ENCODE data around the gene SCYL1. TPM values are rescaled to one million over a fixed set of nuclear protein-coding genes. Genes with fewer than 3 reads are reported as not detected.

Gene SCYL1
- total RNA-seq, 4 donors from 2014 or later: 40.6 to 63.3 (median 52.6) TPM

- Histone ChIP-seq H3K4me1 (peaks cover 20 to 40% (median 26%) of the 10 kb centered on the region in 3 donors), H3K36me3 (peaks cover 0 to 38% (median 0%) of the 10 kb centered on the region in 3 donors), H3K9me3 (no peaks in the 10 kb centered on the region), H3K4me3 (peak overlapping the region; percentile 37 to 62 (median 47)), H3K27ac (peak overlapping the region; percentile 61 to 83 (median 70)), H3K27me3 (no peaks in the 10 kb centered on the region)
- WGBS, 2 donors: 1 to 20% methylated on average over 1 to 8 of the region's 64 CpGs
- peak; percentile 73 for DNase-seq
- TF ChIP-seq CTCF (IDR thresholded peaks at IDR 0.05): peak in 2 of 6 experiments; percentile 19 to 21
- TF ChIP-seq POLR2A (IDR thresholded peaks at IDR 0.05): peak in 1 of 4 donors; percentile 2
- intact Hi-C loops (cut with DNase I): loop anchor here (10.0 kb wide), 1 partner anchor 68 kb away; the partner anchor contains the start of genes MAP3K11 and PCNX3
Measured at GRCh38 chr11:65546217-65546958, 21.5 kb downstream of the SCYL1 start.

- Histone ChIP-seq H3K4me3 (no peak overlapping the region), H3K9me3 (no peaks in the 10 kb centered on the region), H3K4me1 (peaks cover 12 to 42% (median 24%) of the 10 kb centered on the region in 3 donors), H3K36me3 (peaks cover 0 to 44% (median 0%) of the 10 kb centered on the region in 3 donors), H3K27ac (no peak overlapping the region), H3K27me3 (no peaks in the 10 kb centered on the region)
- no peak for DNase-seq
- WGBS, 2 donors: 88 to 100% methylated on average over 6 to 25 of the region's 52 CpGs
- intact Hi-C loops (cut with DNase I): loop anchor here (10.0 kb wide), 1 partner anchor 67 kb away; the partner anchor contains the start of genes MAP3K11 and PCNX3
- TF ChIP-seq CTCF (IDR thresholded peaks at IDR 0.05): no peak
- no peak for TF ChIP-seq POLR2A (IDR thresholded peaks at IDR 0.05)
Measured at GRCh38 chr11:65547446-65548125, 22.7 kb downstream of the SCYL1 start.

GRCh38 chr11:65548395-65548794 is 23.5 kb downstream of the SCYL1 start:
- DNase-seq: no peak
- WGBS, 2 donors: 87 to 89% methylated on average over 3 of the region's 3 CpGs
- Histone ChIP-seq H3K36me3 (peaks cover 0 to 44% (median 0%) of the 10 kb centered on the region in 3 donors), H3K27ac (no peak overlapping the region), H3K4me3 (no peak overlapping the region), H3K4me1 (peaks cover 12 to 49% (median 25%) of the 10 kb centered on the region in 3 donors), H3K27me3 (no peaks in the 10 kb centered on the region), H3K9me3 (no peaks in the 10 kb centered on the region)
- no peak for TF ChIP-seq CTCF (IDR thresholded peaks at IDR 0.05)
- TF ChIP-seq POLR2A (IDR thresholded peaks at IDR 0.05): no peak
- intact Hi-C loops (cut with DNase I): loop anchor here (10.0 kb wide), 1 partner anchor 66 kb away; the partner anchor contains the start of genes MAP3K11 and PCNX3

- Histone ChIP-seq H3K27me3 (no peaks in the 10 kb centered on the region), H3K9me3 (no peaks in the 10 kb centered on the region), H3K4me3 (no peak overlapping the region), H3K36me3 (peaks cover 0 to 47% (median 0%) of the 10 kb centered on the region in 3 donors), H3K27ac (no peak overlapping the region), H3K4me1 (peaks cover 15 to 56% (median 25%) of the 10 kb centered on the region in 3 donors)
- DNase-seq: no peak
- intact Hi-C loops (cut with DNase I): loop anchor here (10.0 kb wide), 1 partner anchor 66 kb away; the partner anchor contains the start of genes MAP3K11 and PCNX3
- 51 to 76% methylated on average over 3 of the region's 3 CpGs for WGBS, 2 donors
- no peak for TF ChIP-seq POLR2A (IDR thresholded peaks at IDR 0.05)
- TF ChIP-seq CTCF (IDR thresholded peaks at IDR 0.05): no peak
Measured at GRCh38 chr11:65549096-65549495, 24.2 kb downstream of the SCYL1 start.
